Vagina (tissue), 2 donors: ENCODE data around the gene LMO2.

Experiments used
- CTCF ChIP-seq, 3 experiments: fragments of 450-650 bp in 2 of 3; fragments of 200-600 bp in 1 of 3; sonication (generic) in 1 of 3; IDR thresholded peaks; one replicate each; pipeline ENCODE4 v1.5.1; 2017 to 2019; ENCODE audit warnings: antibody characterized with exemption in 3 of 3, mild to moderate bottlenecking in 2 of 3, moderate library complexity in 2 of 3
- POLR2A ChIP-seq, 2 donors: fragments of 450-650 bp; IDR thresholded peaks; one replicate each; pipeline ENCODE4 v1.6.1; 2017; ENCODE audit warnings: antibody characterized with exemption in 2 of 2, mild to moderate bottlenecking in 2 of 2, moderate library complexity in 2 of 2

GRCh38 chr11:33828604-33829429 is 63.1 kb downstream of the LMO2 start:
- no peak for TF ChIP-seq CTCF (IDR thresholded peaks at IDR 0.05)
- no peak for TF ChIP-seq POLR2A (IDR thresholded peaks at IDR 0.05)
